Left lung (tissue), 10 donors: ENCODE measurements around the gene RINL. TPM values are rescaled to one million over a fixed set of nuclear protein-coding genes. Genes with fewer than 3 reads are reported as not detected.

Experiments
- ATAC-seq: fragments of 200-7000 bp; cut with Tn5 transposase; one replicate; pipeline ENCODE4 v1.9.1; 2020; ENCODE audit warnings: moderate library complexity
- DNase-seq, 4 donors: peaks; one replicate each; pipeline ENCODE4 v3.0.0-alpha.2; 2013 to 2020
- H3K27ac ChIP-seq, 2 donors: fragments of 200-600 bp; sonication (generic) in 1 of 2; one replicate each; pipeline versions ENCODE4 v1.5.0 to v1.8.0; 2020 to 2021
- H3K27me3 ChIP-seq, 2 donors: fragments of 200-600 bp; sonication (generic) in 1 of 2; one replicate each; pipeline versions ENCODE4 v1.5.0 to v1.8.0; 2020 to 2021
- H3K36me3 ChIP-seq, 2 donors: fragments of 200-600 bp; sonication (generic) in 1 of 2; one replicate each; pipeline versions ENCODE4 v1.5.0 to v1.8.0; 2020 to 2021
- H3K4me1 ChIP-seq, 2 donors: fragments of 200-600 bp; one replicate each; pipeline ENCODE4 v1.8.0; 2021
- H3K4me3 ChIP-seq, 2 donors: fragments of 200-600 bp; sonication (generic) in 1 of 2; one replicate each; pipeline versions ENCODE4 v1.5.0 to v1.8.0; 2020 to 2021; ENCODE audit warnings: mild to moderate bottlenecking in 1 of 2
- H3K9me3 ChIP-seq, 2 donors: fragments of 200-600 bp; sonication (generic) in 1 of 2; one replicate each; pipeline versions ENCODE4 v1.5.0 to v1.8.0; 2020 to 2021
- intact Hi-C, 2 donors: fragments of 100-400 bp; cut with DNase I; formaldehyde crosslinking; loops; one replicate each; pipeline versions ENCODE4 v1.11.2 to v1.14.2; 2022
- polyA plus RNA-seq, 6 donors: library from polyadenylated mRNA; unstranded; fragments of 120-200 nt; gene quantifications; one replicate each; pipeline ENCODE4 v1.2.1, GENCODE V29; 2013; ENCODE audit not compliant: insufficient read length in 6 of 6
- total RNA-seq, 2 donors: library from RNA; stranded (reverse); fragmentation: NEBNext Ultra II Directional; extraction: Animal tissue kit (Norgen Biotek cat#: 25700); gene quantifications; one replicate each; pipeline ENCODE4 v1.2.1, GENCODE V29; 2021
- TF ChIP-seq, protein P1 (sequence below), 2 donors: fragments of 200-600 bp; sonication (generic) in 1 of 2; IDR thresholded peaks; one replicate each; pipeline versions ENCODE4 v1.5.0 to v1.8.0; 2021; ENCODE audit warnings: antibody characterized with exemption in 2 of 2
- donor health status: DM: no; HTN: yes; CAD: no.
- donor health status: DM: no; HTN: no; CAD: no.

RINL gene
- total and polyA plus RNA-seq, 8 donors, result 7.2 to 12.0 (median 8.6) TPM

DNA sequence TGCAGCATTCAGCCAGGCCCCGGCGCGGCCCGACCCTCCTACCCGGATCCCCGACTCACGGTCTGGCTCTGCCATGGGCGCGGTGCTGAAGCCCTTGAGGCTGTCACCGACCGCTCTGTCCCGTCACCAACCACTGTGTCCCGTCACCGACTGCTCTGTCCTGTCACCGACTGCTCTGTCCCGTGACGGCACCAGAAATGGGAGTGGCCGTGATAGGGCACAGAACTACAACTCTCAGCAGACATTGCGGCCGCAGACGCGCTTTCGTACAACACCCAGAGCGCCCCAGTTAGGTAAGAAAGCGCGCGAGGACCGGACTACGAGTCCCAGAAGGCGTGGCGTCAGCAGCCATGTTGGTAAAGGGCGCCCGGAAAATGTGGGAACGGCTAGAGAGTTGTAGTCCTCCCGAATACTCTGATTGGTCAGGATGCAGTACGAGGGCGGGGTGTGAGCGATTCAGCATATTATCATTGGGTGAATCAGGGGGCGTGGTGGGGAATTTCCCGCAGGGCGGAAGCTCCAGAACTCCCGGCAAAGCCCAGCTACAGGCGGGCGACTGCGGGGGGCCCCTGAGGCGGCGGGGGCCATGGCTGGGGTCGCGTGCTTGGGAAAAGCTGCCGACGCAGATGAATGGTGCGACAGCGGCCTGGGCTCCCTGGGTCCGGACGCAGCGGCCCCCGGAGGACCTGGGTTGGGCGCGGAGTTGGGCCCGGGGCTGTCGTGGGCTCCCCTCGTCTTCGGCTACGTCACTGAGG lies 21.5 kb upstream of the RINL start, which contains the start of the genes NFKBIB and SIRT2:
NFKBIB (plus strand) TSS at position 523 of the 755 bp plus-strand sequence; CDS start at position 587, 64 bp downstream.
SIRT2 (minus strand) TSS at position 172 of the 755 bp plus-strand sequence; CDS start at position 75, 97 bp downstream.
- peaks cover 7 to 38% of the 10 kb centered on the region in 2 donors for H3K4me1 ChIP-seq
- TF ChIP-seq, protein P1, sequence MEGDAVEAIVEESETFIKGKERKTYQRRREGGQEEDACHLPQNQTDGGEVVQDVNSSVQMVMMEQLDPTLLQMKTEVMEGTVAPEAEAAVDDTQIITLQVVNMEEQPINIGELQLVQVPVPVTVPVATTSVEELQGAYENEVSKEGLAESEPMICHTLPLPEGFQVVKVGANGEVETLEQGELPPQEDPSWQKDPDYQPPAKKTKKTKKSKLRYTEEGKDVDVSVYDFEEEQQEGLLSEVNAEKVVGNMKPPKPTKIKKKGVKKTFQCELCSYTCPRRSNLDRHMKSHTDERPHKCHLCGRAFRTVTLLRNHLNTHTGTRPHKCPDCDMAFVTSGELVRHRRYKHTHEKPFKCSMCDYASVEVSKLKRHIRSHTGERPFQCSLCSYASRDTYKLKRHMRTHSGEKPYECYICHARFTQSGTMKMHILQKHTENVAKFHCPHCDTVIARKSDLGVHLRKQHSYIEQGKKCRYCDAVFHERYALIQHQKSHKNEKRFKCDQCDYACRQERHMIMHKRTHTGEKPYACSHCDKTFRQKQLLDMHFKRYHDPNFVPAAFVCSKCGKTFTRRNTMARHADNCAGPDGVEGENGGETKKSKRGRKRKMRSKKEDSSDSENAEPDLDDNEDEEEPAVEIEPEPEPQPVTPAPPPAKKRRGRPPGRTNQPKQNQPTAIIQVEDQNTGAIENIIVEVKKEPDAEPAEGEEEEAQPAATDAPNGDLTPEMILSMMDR (IDR thresholded peaks at IDR 0.05), result no peak

DNA sequence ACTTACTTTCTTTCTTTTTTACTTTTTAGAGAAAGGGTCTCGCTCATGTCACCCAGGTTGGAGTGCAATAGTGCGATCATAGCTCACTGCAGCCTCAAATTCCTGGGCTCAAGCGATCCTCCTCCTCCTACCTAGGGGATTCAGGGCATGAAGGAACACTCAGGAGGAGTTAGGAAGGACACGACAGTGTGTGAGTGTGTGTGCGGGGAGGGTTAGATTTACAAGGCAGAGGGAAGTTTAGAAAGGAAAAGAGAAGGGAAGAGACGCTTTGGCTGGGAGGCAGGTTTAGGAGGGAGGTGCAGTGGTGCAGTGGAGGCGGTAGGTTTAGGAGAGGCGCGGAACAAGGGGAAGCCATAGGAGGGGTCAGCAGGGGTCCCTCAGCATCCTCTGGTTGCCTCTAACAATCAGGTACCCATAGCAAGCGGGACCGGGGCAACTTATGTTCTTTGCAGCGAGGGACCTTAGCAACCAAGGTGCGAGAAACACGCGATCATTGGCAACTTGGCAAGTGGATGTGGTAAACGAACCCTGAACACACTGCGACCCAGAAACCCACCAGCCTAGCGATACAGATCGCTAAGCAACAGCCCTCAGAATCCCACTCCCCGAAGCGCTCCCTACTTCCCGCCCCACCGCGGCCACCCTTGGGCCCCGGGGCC lies 20.8 kb upstream of the RINL start:
- peak overlapping the region; percentile 78 to 84 for H3K4me3 ChIP-seq
- no peaks in the 10 kb centered on the region for H3K27me3 ChIP-seq
- intact Hi-C loops, result no loop called here
- H3K9me3 ChIP-seq, result no peaks in the 10 kb centered on the region
- peak in 1 of 4 donors; percentile 39 for DNase-seq
- TF ChIP-seq, protein P1 (IDR thresholded peaks at IDR 0.05), result no peak
- ATAC-seq, result peak; percentile 3
- H3K27ac ChIP-seq, result peak overlapping the region; percentile 76 to 96
- peaks cover 7 to 41% of the 10 kb centered on the region in 2 donors for H3K4me1 ChIP-seq
- H3K36me3 ChIP-seq, result peaks cover 0 to 9% of the 10 kb centered on the region in 2 donors

More for the DNA sequence above, 21.5 kb upstream of the RINL start, which contains the start of the genes NFKBIB and SIRT2:
- intact Hi-C loops, result no loop called here
- ATAC-seq, result peak; percentile 97
- peak; percentile 99 to 100 (median 100) for DNase-seq
- H3K27me3 ChIP-seq, result no peaks in the 10 kb centered on the region
- H3K27ac ChIP-seq, result peak within 1 kb of the TSS; percentile 83 to 96
- peak within 1 kb of the TSS; percentile 78 to 84 for H3K4me3 ChIP-seq
- H3K9me3 ChIP-seq, result no peaks in the 10 kb centered on the region
- H3K36me3 ChIP-seq, result peaks cover 0 to 9% of the 10 kb centered on the region in 2 donors

DNA sequence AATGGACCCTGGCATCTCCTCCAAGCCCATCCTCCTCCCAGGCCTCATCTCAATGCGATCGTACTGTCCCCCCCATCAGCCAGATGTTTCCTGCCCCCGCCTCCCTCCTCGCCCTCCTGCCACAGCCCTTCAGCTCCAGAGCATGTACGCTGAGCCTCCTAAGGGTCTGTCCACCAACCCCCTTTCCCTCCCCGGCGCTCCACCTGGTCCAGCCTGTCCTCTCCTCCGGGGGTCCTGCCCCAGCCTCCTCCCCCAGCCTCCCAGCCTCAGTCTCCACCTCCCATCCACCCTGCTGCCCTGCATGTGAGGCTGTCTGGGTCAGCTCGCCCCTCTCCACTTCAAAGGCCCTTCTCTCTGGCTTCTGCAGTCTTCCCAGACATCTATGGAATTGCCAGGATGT lies 16.9 kb upstream of the RINL start:
- no peak overlapping the region for H3K4me3 ChIP-seq
- H3K4me1 ChIP-seq, result peaks cover 0 to 31% of the 10 kb centered on the region in 2 donors
- H3K9me3 ChIP-seq, result no peaks in the 10 kb centered on the region
- intact Hi-C loops, result no loop called here
- no peak for ATAC-seq
- H3K36me3 ChIP-seq, result peaks cover 0 to 31% of the 10 kb centered on the region in 2 donors
- DNase-seq, result no peak
- H3K27ac ChIP-seq, result no peak overlapping the region
- TF ChIP-seq, protein P1 (IDR thresholded peaks at IDR 0.05), result no peak
- no peaks in the 10 kb centered on the region for H3K27me3 ChIP-seq

- ATAC-seq, result no peak
- H3K27ac ChIP-seq, result peak overlapping the region in 1 of 2 donors; percentile 20
Measured at GRCh38 chr19:38893341-38893771, 15.3 kb upstream of the RINL start.

More at GRCh38 chr19:38893341-38893771, 15.3 kb upstream of the RINL start:
- H3K4me3 ChIP-seq, result no peak overlapping the region
- H3K4me1 ChIP-seq, result peaks cover 0 to 24% of the 10 kb centered on the region in 2 donors
- intact Hi-C loops, result no loop called here
- DNase-seq, result no peak
- no peaks in the 10 kb centered on the region for H3K27me3 ChIP-seq
- no peaks in the 10 kb centered on the region for H3K9me3 ChIP-seq
- TF ChIP-seq, protein P1 (IDR thresholded peaks at IDR 0.05), result no peak
- H3K36me3 ChIP-seq, result peaks cover 0 to 47% of the 10 kb centered on the region in 2 donors
